Body of pancreas (tissue), 4 donors: Measurements from ENCODE around the gene TPRA1.

Source experiments
- POLR2A ChIP-seq, 3 donors: fragments of 450-650 bp; IDR thresholded peaks; one replicate each; pipeline ENCODE4 v1.6.1; 2016; ENCODE audit warnings: antibody characterized with exemption in 3 of 3, mild to moderate bottlenecking in 2 of 3
- TF ChIP-seq, protein P1 (sequence below), 7 experiments: fragments of 450-650 bp in 4 of 7; fragments of 200-600 bp in 3 of 7; sonication (generic) in 3 of 7; IDR thresholded peaks; one replicate each; pipeline ENCODE4 v1.5.1; 2016 to 2019; ENCODE audit warnings: antibody characterized with exemption in 7 of 7

- TF ChIP-seq, protein P1, sequence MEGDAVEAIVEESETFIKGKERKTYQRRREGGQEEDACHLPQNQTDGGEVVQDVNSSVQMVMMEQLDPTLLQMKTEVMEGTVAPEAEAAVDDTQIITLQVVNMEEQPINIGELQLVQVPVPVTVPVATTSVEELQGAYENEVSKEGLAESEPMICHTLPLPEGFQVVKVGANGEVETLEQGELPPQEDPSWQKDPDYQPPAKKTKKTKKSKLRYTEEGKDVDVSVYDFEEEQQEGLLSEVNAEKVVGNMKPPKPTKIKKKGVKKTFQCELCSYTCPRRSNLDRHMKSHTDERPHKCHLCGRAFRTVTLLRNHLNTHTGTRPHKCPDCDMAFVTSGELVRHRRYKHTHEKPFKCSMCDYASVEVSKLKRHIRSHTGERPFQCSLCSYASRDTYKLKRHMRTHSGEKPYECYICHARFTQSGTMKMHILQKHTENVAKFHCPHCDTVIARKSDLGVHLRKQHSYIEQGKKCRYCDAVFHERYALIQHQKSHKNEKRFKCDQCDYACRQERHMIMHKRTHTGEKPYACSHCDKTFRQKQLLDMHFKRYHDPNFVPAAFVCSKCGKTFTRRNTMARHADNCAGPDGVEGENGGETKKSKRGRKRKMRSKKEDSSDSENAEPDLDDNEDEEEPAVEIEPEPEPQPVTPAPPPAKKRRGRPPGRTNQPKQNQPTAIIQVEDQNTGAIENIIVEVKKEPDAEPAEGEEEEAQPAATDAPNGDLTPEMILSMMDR (IDR thresholded peaks at IDR 0.05) = no peak
- TF ChIP-seq POLR2A (IDR thresholded peaks at IDR 0.05) = no peak
These were observed 47.1 kb downstream of the TPRA1 start for GRCh38 chr3:127543441-127543840.
